ENCODE results near the gene SORCS1.

SORCS1 gene

DNA sequence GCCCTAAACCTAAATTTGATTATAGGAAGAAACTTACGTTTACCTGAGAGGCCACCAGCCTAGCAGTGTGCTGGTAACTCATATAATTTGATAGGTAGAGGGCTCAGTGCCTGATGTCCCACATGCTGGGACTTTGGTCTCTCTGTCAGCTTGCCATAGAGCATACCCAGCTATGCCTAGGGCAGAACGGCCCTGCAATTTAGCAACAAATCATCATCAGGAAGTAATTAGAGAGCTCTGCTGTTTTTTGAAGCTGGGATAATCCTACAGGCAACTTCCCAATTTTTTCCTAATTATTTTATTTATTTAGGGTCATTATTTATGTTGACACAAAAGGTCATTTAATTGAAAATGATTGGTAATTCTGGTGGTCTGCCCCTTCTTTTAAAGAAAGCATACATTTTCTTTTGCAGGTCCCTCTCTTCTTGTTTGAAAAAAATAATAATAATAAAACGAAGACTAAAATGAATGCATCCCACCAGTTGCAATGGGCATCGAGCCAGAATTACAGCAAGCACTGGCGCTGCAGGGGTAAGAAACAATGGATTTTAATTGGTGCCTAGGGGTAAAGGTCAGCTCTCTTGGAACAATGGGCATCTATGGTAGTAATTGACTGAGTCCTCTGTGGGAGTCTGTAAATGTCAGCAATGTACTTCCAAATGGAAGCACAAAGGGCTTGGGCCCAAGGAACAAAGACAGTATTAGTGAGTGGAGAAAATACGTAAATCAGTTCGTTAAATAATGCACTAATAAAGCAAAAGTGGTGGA, 348.0 kb downstream of the SORCS1 start:
- no peak for TF ChIP-seq CREB1 (IDR thresholded peaks at IDR 0.05; ENCODE audit: low read depth)
- no peak for TF ChIP-seq CEBPB (IDR thresholded peaks at IDR 0.05)
- TF ChIP-seq REST (IDR thresholded peaks at IDR 0.05; ENCODE audit: low read depth), result no peak
- TF ChIP-seq RAD21 (IDR thresholded peaks at IDR 0.05; ENCODE audit: low read depth), result no peak
- TF ChIP-seq TCF12 (IDR thresholded peaks at IDR 0.05; ENCODE audit: low read depth), result no peak
- no peak for TF ChIP-seq USF1 (IDR thresholded peaks at IDR 0.05)
- TF ChIP-seq TEAD4 (IDR thresholded peaks at IDR 0.05), result no peak
- TF ChIP-seq ZBTB7A (IDR thresholded peaks at IDR 0.05; ENCODE audit: low read depth), result no peak
- no peak for TF ChIP-seq YY1 (IDR thresholded peaks at IDR 0.05; ENCODE audit: low read depth)
- TF ChIP-seq NFIC (IDR thresholded peaks at IDR 0.05), result no peak
- TF ChIP-seq FOXM1 (IDR thresholded peaks at IDR 0.05; ENCODE audit: borderline replicate concordance, low read depth), result no peak
- no peak for TF ChIP-seq EGR1 (IDR thresholded peaks at IDR 0.05)
- TF ChIP-seq EP300 (IDR thresholded peaks at IDR 0.05; ENCODE audit: borderline replicate concordance), result no peak
- TF ChIP-seq, protein P1, sequence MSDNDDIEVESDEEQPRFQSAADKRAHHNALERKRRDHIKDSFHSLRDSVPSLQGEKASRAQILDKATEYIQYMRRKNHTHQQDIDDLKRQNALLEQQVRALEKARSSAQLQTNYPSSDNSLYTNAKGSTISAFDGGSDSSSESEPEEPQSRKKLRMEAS (IDR thresholded peaks at IDR 0.05), result no peak
- TF ChIP-seq TAF1 (IDR thresholded peaks at IDR 0.05; ENCODE audit: low read depth), result no peak

GRCh38 chr10:106815427-106816043, 349.0 kb downstream of the SORCS1 start:
- TF ChIP-seq EP300 (IDR thresholded peaks at IDR 0.05; ENCODE audit: borderline replicate concordance) (no peak), USF1 (IDR thresholded peaks at IDR 0.05) (no peak), TAF1 (IDR thresholded peaks at IDR 0.05; ENCODE audit: low read depth) (no peak), EGR1 (IDR thresholded peaks at IDR 0.05) (no peak), TCF12 (IDR thresholded peaks at IDR 0.05; ENCODE audit: low read depth) (no peak), REST (IDR thresholded peaks at IDR 0.05; ENCODE audit: low read depth) (no peak), FOXM1 (IDR thresholded peaks at IDR 0.05; ENCODE audit: borderline replicate concordance, low read depth) (no peak), CEBPB (IDR thresholded peaks at IDR 0.05) (no peak), ZBTB7A (IDR thresholded peaks at IDR 0.05; ENCODE audit: low read depth) (no peak), CREB1 (IDR thresholded peaks at IDR 0.05; ENCODE audit: low read depth) (no peak), TEAD4 (IDR thresholded peaks at IDR 0.05) (no peak), YY1 (IDR thresholded peaks at IDR 0.05; ENCODE audit: low read depth) (no peak)

DNA sequence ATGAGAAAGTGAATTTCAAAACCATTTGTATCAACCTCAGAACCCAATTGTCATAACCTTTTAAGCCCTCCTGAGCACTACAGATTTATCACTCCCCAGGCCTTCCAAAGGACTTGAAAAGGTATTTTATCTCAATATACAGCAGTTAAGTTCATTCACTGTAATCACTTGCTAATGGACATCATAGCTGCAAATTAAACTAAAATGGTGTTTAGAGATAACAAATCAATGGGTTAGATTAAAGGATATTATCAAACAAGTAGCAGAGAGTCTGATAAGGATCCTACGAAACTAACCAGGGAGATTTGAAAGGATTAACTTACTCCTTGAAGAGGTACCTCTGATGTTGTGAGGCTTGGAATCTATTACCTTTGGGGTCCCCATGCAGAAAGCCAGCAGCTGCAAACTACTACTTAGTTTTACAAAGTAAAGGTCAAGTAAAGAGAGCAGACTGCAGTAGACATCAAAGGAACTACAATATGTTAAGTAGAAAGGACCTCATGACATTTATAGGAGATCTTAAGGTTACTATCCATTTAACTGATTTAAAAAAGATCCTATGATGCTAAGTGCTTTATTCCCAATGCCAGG, 359.4 kb downstream of the SORCS1 start:
- TF ChIP-seq NFIC (IDR thresholded peaks at IDR 0.05) (no peak), FOXM1 (IDR thresholded peaks at IDR 0.05; ENCODE audit: borderline replicate concordance, low read depth) (no peak), EGR1 (IDR thresholded peaks at IDR 0.05) (no peak), EP300 (IDR thresholded peaks at IDR 0.05; ENCODE audit: borderline replicate concordance) (no peak), TCF12 (IDR thresholded peaks at IDR 0.05; ENCODE audit: low read depth) (no peak), USF1 (IDR thresholded peaks at IDR 0.05) (no peak), RAD21 (IDR thresholded peaks at IDR 0.05; ENCODE audit: low read depth) (no peak), TAF1 (IDR thresholded peaks at IDR 0.05; ENCODE audit: low read depth) (no peak), YY1 (IDR thresholded peaks at IDR 0.05; ENCODE audit: low read depth) (no peak), REST (IDR thresholded peaks at IDR 0.05; ENCODE audit: low read depth) (no peak), ZBTB7A (IDR thresholded peaks at IDR 0.05; ENCODE audit: low read depth) (no peak), CREB1 (IDR thresholded peaks at IDR 0.05; ENCODE audit: low read depth) (no peak), CEBPB (IDR thresholded peaks at IDR 0.05) (no peak), TEAD4 (IDR thresholded peaks at IDR 0.05) (no peak)
- TF ChIP-seq, protein P1 (IDR thresholded peaks at IDR 0.05), result no peak

Measured in Ishikawa (cell line).